PC-9 (cell line): ENCODE results near the gene INHBB. TPM values are rescaled to one million over a fixed set of nuclear protein-coding genes. Genes with fewer than 3 reads are reported as not detected.
"Not testable (repeated sequence)": the region's sequence is repeated elsewhere in the genome, so short reads cannot be mapped to it uniquely, and the experiment has no call there.

Source experiments
- BruUV-seq: library from RNA; stranded (reverse); fragments of 400-500 nt; replicated peaks from 2 replicates; lab custom pipeline; 2021; lab: Mats Ljungman, UMichigan
- CTCF ChIA-PET: fragments of 300-600 bp; sonication (Branson Sonifier 250); formaldehyde crosslinking; loops from one replicate; lab custom pipeline; 2022; ENCODE audit warnings: antibody characterized with exemption; lab: Charles Lee
- POLR2A ChIA-PET: fragments of 300-600 bp; sonication (Branson Sonifier 250); formaldehyde crosslinking; loops from one replicate; lab custom pipeline; 2022; ENCODE audit warnings: antibody characterized with exemption; ENCODE audit not compliant: unreplicated experiment; lab: Charles Lee
- DNase-seq, 2 experiments: peaks; one replicate each; pipeline versions ENCODE4 v3.0.0 to v3.0.0-alpha.2; 2015 to 2022; ENCODE audit warnings: mixed read lengths in 1 of 2
- H2AFZ ChIP-seq: fragments of 200-600 bp; sonication (generic); 2 replicates; pipeline ENCODE4 v1.8.1; 2017; ENCODE audit warnings: antibody characterized with exemption
- H3F3A ChIP-seq: fragments of 200-600 bp; sonication (generic); 2 replicates; pipeline ENCODE4 v1.8.1; 2017; ENCODE audit warnings: antibody characterized with exemption, mild to moderate bottlenecking, low read depth; ENCODE audit not compliant: insufficient read depth
- H3K27ac ChIP-seq: fragments of 200-600 bp; sonication (generic); 2 replicates; pipeline ENCODE4 v1.6.1; 2016; ENCODE audit warnings: mixed run types
- H3K27me3 ChIP-seq: fragments of 200-600 bp; sonication (generic); 2 replicates; pipeline ENCODE4 v1.6.1; 2016; ENCODE audit warnings: low read depth, mixed run types; ENCODE audit not compliant: insufficient read depth
- H3K36me3 ChIP-seq: fragments of 200-600 bp; sonication (generic); 2 replicates; pipeline ENCODE4 v1.6.1; 2016; ENCODE audit warnings: low read depth, mixed run types
- H3K4me1 ChIP-seq: fragments of 200-600 bp; sonication (generic); replicated peaks from 2 replicates; pipeline ENCODE4 v1.6.1; 2016; ENCODE audit warnings: mixed run types; ENCODE audit not compliant: insufficient read depth
- H3K4me2 ChIP-seq: fragments of 200-600 bp; sonication (generic); 2 replicates; pipeline ENCODE4 v1.6.1; 2017; ENCODE audit warnings: mixed run types
- H3K4me3 ChIP-seq: fragments of 200-600 bp; sonication (generic); 2 replicates; pipeline ENCODE4 v1.6.1; 2016; ENCODE audit warnings: mixed run types
- H3K79me2 ChIP-seq: fragments of 200-600 bp; sonication (generic); 2 replicates; pipeline ENCODE4 v1.6.1; 2017; ENCODE audit warnings: low read depth, mixed run types
- H3K9me2 ChIP-seq: fragments of 200-600 bp; sonication (generic); 2 replicates; pipeline ENCODE4 v1.8.1; 2017; ENCODE audit warnings: mild to moderate bottlenecking; ENCODE audit not compliant: insufficient read depth
- H3K9me3 ChIP-seq: fragments of 200-600 bp; sonication (generic); 2 replicates; pipeline ENCODE4 v1.8.1; 2016; ENCODE audit warnings: low read depth; ENCODE audit not compliant: insufficient read depth
- H4K20me1 ChIP-seq: fragments of 200-600 bp; sonication (generic); 2 replicates; pipeline ENCODE4 v1.8.1; 2017; ENCODE audit not compliant: insufficient read depth
- CTCF ChIP-seq: fragments of 200-600 bp; sonication (generic); conservative IDR thresholded peaks from 2 replicates; pipeline ENCODE4 v1.6.1; 2017; ENCODE audit warnings: mixed run types, antibody characterized with exemption, mild to moderate bottlenecking, moderate library complexity
- EZH2 ChIP-seq: fragments of 200-600 bp; sonication (generic); IDR thresholded peaks from 2 replicates; pipeline ENCODE4 v1.8.0; 2017; ENCODE audit warnings: antibody characterized with exemption, low read depth
- intact Hi-C: fragments of 100-400 bp; cut with micrococcal nuclease; formaldehyde crosslinking; loops from one replicate; pipeline ENCODE4 v1.10.0; 2022; ENCODE audit not compliant: unreplicated experiment
- total RNA-seq: library from RNA; stranded (reverse); gene quantifications from 2 replicates; pipeline ENCODE4 v1.2.3, GENCODE V29; 2021

Gene INHBB
- total RNA-seq, 1 experiment from 2014 or later, result 57.5 TPM

GRCh38 chr2:120310136-120310535 lies 35.8 kb upstream of the INHBB start:
- ChIA-PET POLR2A (no interaction called here), CTCF (no interaction called here)
- H4K20me1 ChIP-seq, result no peaks in the 10 kb centered on the region
- no peaks in the 10 kb centered on the region for H3K9me2 ChIP-seq
- H2AFZ ChIP-seq, result no peak overlapping the region
- H3K36me3 ChIP-seq, result no peaks in the 10 kb centered on the region
- intact Hi-C loops, result loop anchor here (5.0 to 10.0 kb wide), 3 partner anchors 295 to 767 kb away; partner anchors contain the start of genes EPB41L5 and PTPN4
- no peak for TF ChIP-seq CTCF
- no peak for TF ChIP-seq EZH2
- H3K27me3 ChIP-seq, result no peaks in the 10 kb centered on the region
- no peaks in the 10 kb centered on the region for H3K9me3 ChIP-seq
- no peaks in the 10 kb centered on the region for H3K79me2 ChIP-seq
- BruUV-seq, result no TSS peak
- peaks cover 13% of the 10 kb centered on the region; the same call in 1 of the 2 replicates for H3F3A ChIP-seq
- H3K27ac ChIP-seq, result no peak overlapping the region
- H3K4me2 ChIP-seq, result no peak overlapping the region
- no peak for DNase-seq
- no peak overlapping the region for H3K4me3 ChIP-seq
- H3K4me1 ChIP-seq, result no peaks in the 10 kb centered on the region

GRCh38 chr2:120310841-120311240 lies 35.1 kb upstream of the INHBB start:
- H3K4me1 ChIP-seq, H4K20me1 ChIP-seq, BruUV-seq, H3K4me2 ChIP-seq, H3K79me2 ChIP-seq, H3K9me3 ChIP-seq, H3K27me3 ChIP-seq, H3K9me2 ChIP-seq, H3K4me3 ChIP-seq, H2AFZ ChIP-seq, H3K36me3 ChIP-seq, H3K27ac ChIP-seq, DNase-seq: not testable (repeated sequence)
- peaks cover 13% of the 10 kb centered on the region; the same call in 1 of the 2 replicates for H3F3A ChIP-seq
- ChIA-PET CTCF (interaction anchor here (1.0 kb wide), 1 partner anchor 71 kb away, joined by 4 read pairs; no protein-coding TSS in a partner anchor), POLR2A (interaction anchor here (0.8 kb wide), 1 partner anchor 198 kb away, joined by 9 read pairs; no protein-coding TSS in a partner anchor)
- intact Hi-C loops, result loop anchor here (5.0 to 10.0 kb wide), 3 partner anchors 296 to 766 kb away; partner anchors contain the start of genes EPB41L5 and PTPN4

GRCh38 chr2:120312076-120312475 lies 33.9 kb upstream of the INHBB start:
- Histone ChIP-seq H3K36me3 (no peaks in the 10 kb centered on the region), H3K4me1 (no peaks in the 10 kb centered on the region), H4K20me1 (no peaks in the 10 kb centered on the region), H3K27ac (no peak overlapping the region), H3K4me2 (no peak overlapping the region), H3K9me2 (no peaks in the 10 kb centered on the region), H2AFZ (no peak overlapping the region), H3F3A (peaks cover 13% of the 10 kb centered on the region; the same call in 1 of the 2 replicates), H3K79me2 (no peaks in the 10 kb centered on the region), H3K27me3 (no peaks in the 10 kb centered on the region), H3K9me3 (no peaks in the 10 kb centered on the region), H3K4me3 (no peak overlapping the region)
- DNase-seq, result no peak
- ChIA-PET CTCF (interaction anchor here (0.7 to 1.2 kb wide), 3 partner anchors 19 to 369 kb away, joined by 3 to 9 read pairs (median 4); no protein-coding TSS in a partner anchor), POLR2A (interaction anchor here (0.6 kb wide), 1 partner anchor 89 kb away, joined by 3 read pairs; the partner anchor contains the start of gene TMEM185B)
- intact Hi-C loops, result loop anchor here (2.0 to 10.0 kb wide), 5 partner anchors 59 to 765 kb away; partner anchors contain the start of genes EPB41L5, PTPN4 and RALB
- TF ChIP-seq EZH2, result no peak
- TF ChIP-seq CTCF, result no peak
- BruUV-seq, result no TSS peak
